Measurements from ENCODE around the gene RYR2. TPM values are rescaled to one million over a fixed set of nuclear protein-coding genes. Genes with fewer than 3 reads are reported as not detected.

RYR2 gene
- total and polyA plus RNA-seq, 2 donors (not counting 1 experiment from before 2014, with no cell fraction given): not detected

DNA sequence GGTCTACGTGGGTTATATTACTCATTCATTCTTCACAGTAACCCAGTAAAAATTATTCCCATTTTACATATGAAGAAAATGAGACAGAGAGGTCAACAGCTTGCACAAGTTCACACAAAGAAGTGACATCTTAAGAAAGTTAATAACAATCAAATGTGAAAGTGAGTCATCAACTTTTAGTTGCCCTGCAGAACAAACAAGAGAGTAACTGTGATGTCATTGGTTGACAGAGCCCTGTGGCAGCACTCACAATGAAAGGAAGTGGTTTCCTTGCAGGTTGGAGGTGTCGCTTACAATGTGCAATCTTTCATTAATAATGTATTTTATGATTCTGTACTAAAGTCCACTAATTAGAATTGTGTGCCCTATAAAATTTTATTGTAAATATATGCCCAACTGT, 369.6 kb downstream of the RYR2 start:
- POLR2A ChIA-PET: no interaction called here
- WGBS (ENCODE audit: insufficient coverage): no CpG with 5 or more reads among the region's 2 CpGs
- Histone ChIP-seq H3K4me2 (replicated peaks; ENCODE audit: low read depth, low read length, poor library complexity, severe bottlenecking) (no peak overlapping the region), H3K9me3 (ENCODE audit: control extremely low read depth in 1 of 3, control insufficient read depth in 2 of 3, insufficient read depth in 1 of 3, low read length in 2 of 3) (no peaks in the 10 kb centered on the region), H3K27me3 (replicated peaks in 1 of 4; ENCODE audit: control extremely low read depth in 1 of 4, control insufficient read depth in 3 of 4, insufficient read depth in 4 of 4, low read length in 3 of 4) (no peaks in the 10 kb centered on the region), H3K4me3 (ENCODE audit: control extremely low read depth in 1 of 5, extremely low read depth in 1 of 5, insufficient read depth in 1 of 5, low read depth in 2 of 5, low read length in 4 of 5) (no peak overlapping the region), H3K4me1 (ENCODE audit: control insufficient read depth in 2 of 2, insufficient read depth in 2 of 2, low read length in 2 of 2) (no peaks in the 10 kb centered on the region), H3K79me2 (ENCODE audit: control insufficient read depth, insufficient read depth, low read length) (no peaks in the 10 kb centered on the region), H3K36me3 (replicated peaks in 1 of 2; ENCODE audit: control extremely low read depth in 1 of 2, control insufficient read depth in 1 of 2, extremely low read depth in 1 of 2, insufficient read depth in 2 of 2, low read length in 1 of 2) (no peaks in the 10 kb centered on the region), H3K27ac (ENCODE audit: low read length in 2 of 2) (no peak overlapping the region), H4K20me1 (ENCODE audit: control insufficient read depth, insufficient read depth, low read length, poor library complexity, severe bottlenecking) (no peaks in the 10 kb centered on the region), H3K9ac (ENCODE audit: low read length) (no peak overlapping the region), H2AFZ (ENCODE audit: insufficient read depth, low read depth, low read length, poor library complexity, severe bottlenecking) (no peak overlapping the region)
- ATAC-seq (ENCODE audit: low read depth) (no peak), DNase-seq (no peak)
- Mint-ChIP-seq H3K9me3 (ENCODE audit: insufficient read depth) (peaks cover 3% of the 10 kb centered on the region), H3K4me3 (no peak overlapping the region), H3K27me3 (no peaks in the 10 kb centered on the region), H3K27ac (no peak overlapping the region), H3K4me1 (no peaks in the 10 kb centered on the region)
- CTCF ChIA-PET: interaction anchor here (1.6 kb wide), 1 partner anchor 10 kb away, joined by 3 read pairs; no protein-coding TSS in a partner anchor
- intact Hi-C loops (cut with micrococcal nuclease): no loop called here
- TF ChIP-seq EZH2 (IDR thresholded peaks at IDR 0.05; ENCODE audit: borderline replicate concordance, insufficient read depth, low read depth, low read length, poor library complexity, severe bottlenecking): no peak
- TF ChIP-seq, protein P1, sequence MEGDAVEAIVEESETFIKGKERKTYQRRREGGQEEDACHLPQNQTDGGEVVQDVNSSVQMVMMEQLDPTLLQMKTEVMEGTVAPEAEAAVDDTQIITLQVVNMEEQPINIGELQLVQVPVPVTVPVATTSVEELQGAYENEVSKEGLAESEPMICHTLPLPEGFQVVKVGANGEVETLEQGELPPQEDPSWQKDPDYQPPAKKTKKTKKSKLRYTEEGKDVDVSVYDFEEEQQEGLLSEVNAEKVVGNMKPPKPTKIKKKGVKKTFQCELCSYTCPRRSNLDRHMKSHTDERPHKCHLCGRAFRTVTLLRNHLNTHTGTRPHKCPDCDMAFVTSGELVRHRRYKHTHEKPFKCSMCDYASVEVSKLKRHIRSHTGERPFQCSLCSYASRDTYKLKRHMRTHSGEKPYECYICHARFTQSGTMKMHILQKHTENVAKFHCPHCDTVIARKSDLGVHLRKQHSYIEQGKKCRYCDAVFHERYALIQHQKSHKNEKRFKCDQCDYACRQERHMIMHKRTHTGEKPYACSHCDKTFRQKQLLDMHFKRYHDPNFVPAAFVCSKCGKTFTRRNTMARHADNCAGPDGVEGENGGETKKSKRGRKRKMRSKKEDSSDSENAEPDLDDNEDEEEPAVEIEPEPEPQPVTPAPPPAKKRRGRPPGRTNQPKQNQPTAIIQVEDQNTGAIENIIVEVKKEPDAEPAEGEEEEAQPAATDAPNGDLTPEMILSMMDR (IDR thresholded peaks at IDR 0.05): no peak

GRCh38 chr1:237416924-237417655, 375.1 kb downstream of the RYR2 start:
- Mint-ChIP-seq H3K9me3 (ENCODE audit: insufficient read depth) (no peaks in the 10 kb centered on the region), H3K4me1 (no peaks in the 10 kb centered on the region), H3K27ac (no peak overlapping the region), H3K4me3 (no peak overlapping the region), H3K27me3 (no peaks in the 10 kb centered on the region)
- Histone ChIP-seq H2AFZ (ENCODE audit: insufficient read depth, low read depth, low read length, poor library complexity, severe bottlenecking) (no peak overlapping the region), H3K79me2 (ENCODE audit: control insufficient read depth, insufficient read depth, low read length) (no peaks in the 10 kb centered on the region), H3K4me2 (replicated peaks; ENCODE audit: low read depth, low read length, poor library complexity, severe bottlenecking) (no peak overlapping the region), H3K27ac (ENCODE audit: low read length in 2 of 2) (no peak overlapping the region), H3K36me3 (replicated peaks in 1 of 2; ENCODE audit: control extremely low read depth in 1 of 2, control insufficient read depth in 1 of 2, extremely low read depth in 1 of 2, insufficient read depth in 2 of 2, low read length in 1 of 2) (no peaks in the 10 kb centered on the region), H3K4me1 (ENCODE audit: control insufficient read depth in 2 of 2, insufficient read depth in 2 of 2, low read length in 2 of 2) (no peaks in the 10 kb centered on the region), H3K9ac (ENCODE audit: low read length) (no peak overlapping the region), H3K4me3 (ENCODE audit: control extremely low read depth in 1 of 5, extremely low read depth in 1 of 5, insufficient read depth in 1 of 5, low read depth in 2 of 5, low read length in 4 of 5) (no peak overlapping the region), H3K9me3 (ENCODE audit: control extremely low read depth in 1 of 3, control insufficient read depth in 2 of 3, insufficient read depth in 1 of 3, low read length in 2 of 3) (no peaks in the 10 kb centered on the region), H3K27me3 (replicated peaks in 1 of 4; ENCODE audit: control extremely low read depth in 1 of 4, control insufficient read depth in 3 of 4, insufficient read depth in 4 of 4, low read length in 3 of 4) (no peaks in the 10 kb centered on the region), H4K20me1 (ENCODE audit: control insufficient read depth, insufficient read depth, low read length, poor library complexity, severe bottlenecking) (no peaks in the 10 kb centered on the region)
- ATAC-seq (ENCODE audit: low read depth) (no peak), DNase-seq (no peak)
- 100% methylated on average over 6 of the region's 10 CpGs for WGBS (ENCODE audit: insufficient coverage)
- TF ChIP-seq EZH2 (IDR thresholded peaks at IDR 0.05; ENCODE audit: borderline replicate concordance, insufficient read depth, low read depth, low read length, poor library complexity, severe bottlenecking): no peak
- TF ChIP-seq, protein P1 (IDR thresholded peaks at IDR 0.05): no peak
- intact Hi-C loops (cut with micrococcal nuclease): no loop called here
- ChIA-PET POLR2A (no interaction called here), CTCF (no interaction called here)
